WTC11 (cell line): ENCODE data around the gene WDFY3.

ENCODE experiments used
- ESRRA ChIP-seq: sonication (generic); formaldehyde crosslinking; IDR thresholded peaks from 2 replicates; pipeline ENCODE4 v1.8.1; 2022; ENCODE audit warnings: mild to moderate bottlenecking, missing genetic modification reagents, borderline replicate concordance
- FOXK1 ChIP-seq: sonication (generic); formaldehyde crosslinking; IDR thresholded peaks from 2 replicates; pipeline ENCODE4 v1.8.0; 2022; ENCODE audit warnings: mild to moderate bottlenecking, moderate library complexity, missing genetic modification reagents
- GABPB1 ChIP-seq: sonication (generic); formaldehyde crosslinking; IDR thresholded peaks from 2 replicates; pipeline ENCODE4 v1.8.1; 2023; ENCODE audit warnings: mild to moderate bottlenecking, missing genetic modification reagents
- NFYB ChIP-seq: sonication (generic); formaldehyde crosslinking; conservative IDR thresholded peaks from 2 replicates; pipeline ENCODE4 v1.8.0; 2022; ENCODE audit warnings: low read depth, missing genetic modification reagents
- TCF7 ChIP-seq: sonication (generic); formaldehyde crosslinking; IDR thresholded peaks from 2 replicates; pipeline ENCODE4 v1.8.0; 2022; ENCODE audit warnings: mild to moderate bottlenecking, low read depth, missing genetic modification reagents, moderate library complexity
- TEAD4 ChIP-seq: sonication (generic); formaldehyde crosslinking; IDR thresholded peaks from 2 replicates; pipeline ENCODE4 v1.8.0; 2022; ENCODE audit warnings: mild to moderate bottlenecking, missing genetic modification reagents
- ZNF121 ChIP-seq: sonication (generic); formaldehyde crosslinking; IDR thresholded peaks from 2 replicates; pipeline ENCODE4 v1.8.0; 2023; ENCODE audit warnings: missing genetic modification reagents
- ZNF423 ChIP-seq: fragments of 250-450 bp; sonication (Bioruptor Pico); IDR thresholded peaks from 2 replicates; pipeline ENCODE4 v2.1.2; 2022; ENCODE audit warnings: mild to moderate bottlenecking, moderate library complexity
- TF ChIP-seq, protein P1 (sequence below): sonication (generic); formaldehyde crosslinking; IDR thresholded peaks from 2 replicates; pipeline ENCODE4 v1.8.0; 2022; ENCODE audit warnings: mild to moderate bottlenecking, missing genetic modification reagents
- TF ChIP-seq, protein P2 (sequence below): fragments of 200-600 bp; IDR thresholded peaks from 2 replicates; pipeline ENCODE4 v1.8.0; 2022; ENCODE audit warnings: antibody characterized with exemption
- TF ChIP-seq, protein P3 (sequence below): fragments of 250-450 bp; sonication (Bioruptor Pico); IDR thresholded peaks from 2 replicates; pipeline ENCODE4 v1.9.0; 2021; ENCODE audit warnings: mild to moderate bottlenecking
- TF ChIP-seq, protein P4 (sequence below): sonication (generic); formaldehyde crosslinking; IDR thresholded peaks from 2 replicates; pipeline ENCODE4 v1.8.0; 2022; ENCODE audit warnings: mild to moderate bottlenecking, missing genetic modification reagents

DNA sequence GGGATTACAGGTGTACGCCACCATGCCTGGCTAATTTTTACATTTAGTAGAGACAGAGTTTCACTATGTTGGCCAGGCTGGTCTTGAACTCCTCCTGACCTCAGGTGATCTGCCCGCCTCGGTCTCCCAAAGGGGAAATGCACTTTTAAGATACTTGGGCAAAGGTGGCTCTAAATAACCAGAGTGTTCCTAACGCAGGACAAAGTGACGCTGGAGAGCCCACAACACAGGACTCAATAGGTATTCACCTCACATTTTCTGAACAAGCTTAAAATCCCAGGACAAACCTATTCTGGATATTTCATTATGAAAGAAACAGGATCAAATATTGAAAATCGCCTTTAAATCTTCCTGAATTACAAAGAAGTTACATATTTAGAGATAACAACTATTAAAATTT is 69.0 kb downstream of the WDFY3 start:
- no peak for TF ChIP-seq TCF7 (CRISPR knock-in tag)
- TF ChIP-seq, protein P1, sequence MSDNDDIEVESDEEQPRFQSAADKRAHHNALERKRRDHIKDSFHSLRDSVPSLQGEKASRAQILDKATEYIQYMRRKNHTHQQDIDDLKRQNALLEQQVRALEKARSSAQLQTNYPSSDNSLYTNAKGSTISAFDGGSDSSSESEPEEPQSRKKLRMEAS (CRISPR knock-in tag), result no peak
- TF ChIP-seq, protein P2, sequence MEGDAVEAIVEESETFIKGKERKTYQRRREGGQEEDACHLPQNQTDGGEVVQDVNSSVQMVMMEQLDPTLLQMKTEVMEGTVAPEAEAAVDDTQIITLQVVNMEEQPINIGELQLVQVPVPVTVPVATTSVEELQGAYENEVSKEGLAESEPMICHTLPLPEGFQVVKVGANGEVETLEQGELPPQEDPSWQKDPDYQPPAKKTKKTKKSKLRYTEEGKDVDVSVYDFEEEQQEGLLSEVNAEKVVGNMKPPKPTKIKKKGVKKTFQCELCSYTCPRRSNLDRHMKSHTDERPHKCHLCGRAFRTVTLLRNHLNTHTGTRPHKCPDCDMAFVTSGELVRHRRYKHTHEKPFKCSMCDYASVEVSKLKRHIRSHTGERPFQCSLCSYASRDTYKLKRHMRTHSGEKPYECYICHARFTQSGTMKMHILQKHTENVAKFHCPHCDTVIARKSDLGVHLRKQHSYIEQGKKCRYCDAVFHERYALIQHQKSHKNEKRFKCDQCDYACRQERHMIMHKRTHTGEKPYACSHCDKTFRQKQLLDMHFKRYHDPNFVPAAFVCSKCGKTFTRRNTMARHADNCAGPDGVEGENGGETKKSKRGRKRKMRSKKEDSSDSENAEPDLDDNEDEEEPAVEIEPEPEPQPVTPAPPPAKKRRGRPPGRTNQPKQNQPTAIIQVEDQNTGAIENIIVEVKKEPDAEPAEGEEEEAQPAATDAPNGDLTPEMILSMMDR, result no peak
- TF ChIP-seq ESRRA, result no peak
- TF ChIP-seq TEAD4 (CRISPR knock-in tag), result no peak
- TF ChIP-seq FOXK1, result no peak
- TF ChIP-seq ZNF121 (CRISPR knock-in tag), result no peak
- TF ChIP-seq ZNF423, result no peak
- TF ChIP-seq NFYB (CRISPR knock-in tag), result no peak
- TF ChIP-seq, protein P3, sequence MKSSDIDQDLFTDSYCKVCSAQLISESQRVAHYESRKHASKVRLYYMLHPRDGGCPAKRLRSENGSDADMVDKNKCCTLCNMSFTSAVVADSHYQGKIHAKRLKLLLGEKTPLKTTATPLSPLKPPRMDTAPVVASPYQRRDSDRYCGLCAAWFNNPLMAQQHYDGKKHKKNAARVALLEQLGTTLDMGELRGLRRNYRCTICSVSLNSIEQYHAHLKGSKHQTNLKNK (CRISPR knock-in tag), result no peak
- TF ChIP-seq, protein P4, sequence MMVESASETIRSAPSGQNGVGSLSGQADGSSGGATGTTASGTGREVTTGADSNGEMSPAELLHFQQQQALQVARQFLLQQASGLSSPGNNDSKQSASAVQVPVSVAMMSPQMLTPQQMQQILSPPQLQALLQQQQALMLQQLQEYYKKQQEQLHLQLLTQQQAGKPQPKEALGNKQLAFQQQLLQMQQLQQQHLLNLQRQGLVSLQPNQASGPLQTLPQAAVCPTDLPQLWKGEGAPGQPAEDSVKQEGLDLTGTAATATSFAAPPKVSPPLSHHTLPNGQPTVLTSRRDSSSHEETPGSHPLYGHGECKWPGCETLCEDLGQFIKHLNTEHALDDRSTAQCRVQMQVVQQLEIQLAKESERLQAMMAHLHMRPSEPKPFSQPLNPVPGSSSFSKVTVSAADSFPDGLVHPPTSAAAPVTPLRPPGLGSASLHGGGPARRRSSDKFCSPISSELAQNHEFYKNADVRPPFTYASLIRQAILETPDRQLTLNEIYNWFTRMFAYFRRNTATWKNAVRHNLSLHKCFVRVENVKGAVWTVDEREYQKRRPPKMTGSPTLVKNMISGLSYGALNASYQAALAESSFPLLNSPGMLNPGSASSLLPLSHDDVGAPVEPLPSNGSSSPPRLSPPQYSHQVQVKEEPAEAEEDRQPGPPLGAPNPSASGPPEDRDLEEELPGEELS (CRISPR knock-in tag), result no peak
- TF ChIP-seq GABPB1 (CRISPR knock-in tag), result no peak
